Liver (tissue), 9 donors: ENCODE data around the gene WNT3A. TPM values are rescaled to one million over a fixed set of nuclear protein-coding genes. Genes with fewer than 3 reads are reported as not detected.

ENCODE experiments used
- DNase-seq: peaks from one replicate; pipeline ENCODE4 v3.0.0-alpha.2; 2017; ENCODE audit warnings: low spot score
- H3K27ac ChIP-seq, 2 donors: one replicate each; pipeline ENCODE4 v1.7.0; 2013; ENCODE audit warnings: inconsistent platforms in 2 of 2, low read length in 2 of 2, control low read depth in 1 of 2, low read depth in 1 of 2, mild to moderate bottlenecking in 1 of 2
- H3K27me3 ChIP-seq, 4 donors: one replicate each; pipeline versions ENCODE4 v1.6.1 to v1.7.0; 2013; ENCODE audit warnings: low read length in 3 of 4, inconsistent platforms in 1 of 4, mild to moderate bottlenecking in 1 of 4, moderate library complexity in 1 of 4; ENCODE audit not compliant: control insufficient read depth in 4 of 4, insufficient read depth in 4 of 4
- H3K36me3 ChIP-seq, 4 donors: one replicate each; pipeline versions ENCODE4 v1.6.1 to v1.7.0; 2013; ENCODE audit warnings: low read length in 3 of 4, mild to moderate bottlenecking in 3 of 4, low read depth in 1 of 4, moderate library complexity in 1 of 4; ENCODE audit not compliant: control insufficient read depth in 4 of 4, insufficient read depth in 3 of 4
- H3K4me1 ChIP-seq, 4 donors: one replicate each; pipeline versions ENCODE4 v1.6.1 to v1.7.0; 2013; ENCODE audit warnings: low read length in 3 of 4, mild to moderate bottlenecking in 3 of 4, moderate library complexity in 1 of 4; ENCODE audit not compliant: control insufficient read depth in 4 of 4, insufficient read depth in 4 of 4
- H3K4me3 ChIP-seq, 3 donors: one replicate each; pipeline versions ENCODE4 v1.6.1 to v1.7.0; 2013; ENCODE audit warnings: low read length in 3 of 3, control low read depth in 1 of 3, low read depth in 1 of 3, mild to moderate bottlenecking in 1 of 3
- H3K9ac ChIP-seq, 2 donors: one replicate each; pipeline ENCODE4 v1.7.0; 2013; ENCODE audit warnings: low read length in 2 of 2, mild to moderate bottlenecking in 2 of 2, moderate library complexity in 2 of 2, control low read depth in 1 of 2, low read depth in 1 of 2
- H3K9me3 ChIP-seq, 4 donors: one replicate each; pipeline versions ENCODE4 v1.6.1 to v1.7.0; 2013; ENCODE audit warnings: low read length in 3 of 4; ENCODE audit not compliant: control insufficient read depth in 4 of 4
- ATF3 ChIP-seq: IDR thresholded peaks from 2 replicates; pipeline ENCODE4 v1.6.1; 2016; ENCODE audit warnings: antibody characterized with exemption
- CTCF ChIP-seq: fragments of 150-350 bp; IDR thresholded peaks from 2 replicates; pipeline ENCODE4 v1.5.1; 2017; ENCODE audit warnings: improper control_type of control experiment, low read depth, low read length; ENCODE audit not compliant: missing input control
- EGR1 ChIP-seq, 2 donors: IDR thresholded peaks; 2 replicates each; pipeline ENCODE4 v1.6.1; 2016 to 2018; ENCODE audit warnings: antibody characterized with exemption in 2 of 2, low read depth in 2 of 2
- FOXA1 ChIP-seq: IDR thresholded peaks from 2 replicates; pipeline ENCODE4 v1.6.1; 2016; ENCODE audit warnings: antibody characterized with exemption
- HNF4A ChIP-seq, 2 donors: conservative IDR thresholded peaks; 2 replicates each; pipeline ENCODE4 v1.6.1; 2016; ENCODE audit warnings: antibody characterized with exemption in 2 of 2, mild to moderate bottlenecking in 2 of 2
- JUND ChIP-seq, 2 donors: IDR thresholded peaks; 2 replicates each; pipeline ENCODE4 v1.6.1; 2016; ENCODE audit warnings: antibody characterized with exemption in 2 of 2
- MAX ChIP-seq: IDR thresholded peaks from 2 replicates; pipeline ENCODE4 v1.6.1; 2016; ENCODE audit warnings: antibody characterized with exemption
- RAD21 ChIP-seq, 2 donors: IDR thresholded peaks; 2 replicates each; pipeline ENCODE4 v1.6.1; 2016; ENCODE audit warnings: antibody characterized with exemption in 2 of 2, mild to moderate bottlenecking in 2 of 2
- TAF1 ChIP-seq: conservative IDR thresholded peaks from 2 replicates; pipeline ENCODE4 v1.6.1; 2016; ENCODE audit warnings: antibody characterized with exemption, mild to moderate bottlenecking
- YY1 ChIP-seq: IDR thresholded peaks from 2 replicates; pipeline ENCODE4 v1.6.1; 2016; ENCODE audit warnings: antibody characterized with exemption, mild to moderate bottlenecking
- ZBTB33 ChIP-seq: IDR thresholded peaks from 2 replicates; pipeline ENCODE4 v1.6.1; 2016; ENCODE audit warnings: antibody characterized with exemption
- WGBS: extraction: QIAGEN DNeasy Blood & Tissue Kit; methylation state at CpG from one replicate; pipeline ENCODE4 v1.1.7; 2013; 5-methylcytosine and 5-hydroxymethylcytosine counted together
- polyA plus RNA-seq, 2 donors: library from polyadenylated mRNA; stranded (reverse) in 1 of 2; unstranded in 1 of 2; fragments of 200-250 nt in 1 of 2; fragments of >200 nt in 1 of 2; fragmentation: Nextera tagmentation in 1 of 2; extraction: Ambion mirVana in 1 of 2; gene quantifications; one replicate each; pipeline versions ENCODE4 v1.2.1 to v1.2.3, GENCODE V29; 2013 to 2015
- total RNA-seq, 2 donors: library from RNA; depleted of rRNA; stranded (reverse); fragments of >200 nt; gene quantifications; one replicate each; pipeline ENCODE4 v1.2.3, GENCODE V29; 2014
- donor health status: healthy.
- donor health status: healthy.
- donor health status: healthy.
- donor health status: healthy.
- donor health status: healthy.

WNT3A gene
- total and polyA plus RNA-seq, 4 donors = not detected

GRCh38 chr1:228094432-228095016, 87.7 kb downstream of the WNT3A start (continued):
- TF ChIP-seq CTCF = no peak
- no peak for TF ChIP-seq TAF1
- no peak for TF ChIP-seq MAX

GRCh38 chr1:228095161-228095560, 88.4 kb downstream of the WNT3A start:
- no peaks in the 10 kb centered on the region for H3K27me3 ChIP-seq
- peaks cover 9 to 34% (median 23%) of the 10 kb centered on the region in 4 donors for H3K36me3 ChIP-seq

GRCh38 chr1:228095938-228096337, 89.1 kb downstream of the WNT3A start:
- WGBS = 95% methylated on average over 8 of the region's 8 CpGs
- Histone ChIP-seq H3K4me3 (no peak overlapping the region), H3K9me3 (peaks cover 0 to 12% (median 7%) of the 10 kb centered on the region in 4 donors), H3K27me3 (no peaks in the 10 kb centered on the region), H3K4me1 (peaks cover 2 to 25% (median 9%) of the 10 kb centered on the region in 4 donors), H3K36me3 (peaks cover 11 to 34% (median 24%) of the 10 kb centered on the region in 4 donors), H3K27ac (no peak overlapping the region), H3K9ac (no peak overlapping the region)
- DNase-seq = no peak
- TF ChIP-seq RAD21 (IDR thresholded peaks at IDR 0.05) = no peak
- TF ChIP-seq FOXA1 = no peak
- no peak for TF ChIP-seq HNF4A (conservative IDR thresholded peaks at IDR 0.05)
- TF ChIP-seq MAX = no peak
- TF ChIP-seq YY1 = no peak

More at GRCh38 chr1:228095161-228095560, 88.4 kb downstream of the WNT3A start:
- H3K27ac ChIP-seq = no peak overlapping the region
- peaks cover 5 to 29% (median 14%) of the 10 kb centered on the region in 4 donors for H3K4me1 ChIP-seq
- no peak overlapping the region for H3K9ac ChIP-seq
- 98% methylated on average over 4 of the region's 4 CpGs for WGBS
- TF ChIP-seq FOXA1 = no peak
- TF ChIP-seq JUND (IDR thresholded peaks at IDR 0.05) = no peak
- TF ChIP-seq ATF3 = no peak
- no peak for TF ChIP-seq ZBTB33
- TF ChIP-seq YY1 = no peak
- no peak for TF ChIP-seq EGR1 (IDR thresholded peaks at IDR 0.05; ENCODE audit: low read depth in 2 of 2)
- H3K4me3 ChIP-seq = no peak overlapping the region
- DNase-seq = no peak
- H3K9me3 ChIP-seq = peaks cover 0 to 12% (median 7%) of the 10 kb centered on the region in 4 donors
